Measurements from ENCODE around the gene PBX1. TPM values are rescaled to one million over a fixed set of nuclear protein-coding genes. Genes with fewer than 3 reads are reported as not detected.

The PBX1 gene
- total and polyA plus RNA-seq, 2 donors (not counting 3 experiments of a cell fraction or from before 2014, with no cell fraction given), result 10.7 to 24.1 TPM

DNA sequence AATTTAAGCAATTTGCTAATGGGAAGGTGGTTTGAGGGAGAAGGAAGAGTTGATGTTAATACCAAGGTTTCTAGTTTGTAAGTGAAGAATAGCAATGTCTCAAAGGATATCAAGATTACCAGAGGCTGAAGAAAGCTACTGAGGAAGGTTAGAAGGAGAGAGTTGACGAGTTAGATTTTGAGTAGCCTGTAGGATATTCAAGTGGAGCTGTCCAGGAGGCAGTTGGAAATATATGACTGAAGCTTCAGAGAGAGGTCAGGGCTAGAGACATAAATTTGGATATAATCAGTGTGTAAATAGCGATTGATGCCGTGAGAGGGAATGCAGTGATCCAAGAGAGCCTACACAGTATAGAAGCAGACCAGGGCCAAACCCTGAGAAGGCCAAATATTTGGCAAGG lies 48.4 kb downstream of the PBX1 start:
- no peaks in the 10 kb centered on the region for H3K9me3 ChIP-seq (replicated peaks; ENCODE audit: control insufficient read depth, insufficient read depth, low read length)
- no peak overlapping the region for H3K27ac ChIP-seq (ENCODE audit: insufficient read depth, low read depth, low read length)
- H4K20me1 ChIP-seq (replicated peaks; ENCODE audit: control insufficient read depth, extremely low read depth, insufficient read depth, low read length), result no peaks in the 10 kb centered on the region
- FAIRE-seq (no peak), DNase-seq (ENCODE audit: low read depth, low spot score) (no peak)
- dilution Hi-C loops (cut with MboI; ENCODE audit: extremely low pct_ligation_motif_present, low sequenced_read_pairs) (no loop called here), intact Hi-C loops (cut with micrococcal nuclease) (no loop called here)
- TF ChIP-seq, protein P1, sequence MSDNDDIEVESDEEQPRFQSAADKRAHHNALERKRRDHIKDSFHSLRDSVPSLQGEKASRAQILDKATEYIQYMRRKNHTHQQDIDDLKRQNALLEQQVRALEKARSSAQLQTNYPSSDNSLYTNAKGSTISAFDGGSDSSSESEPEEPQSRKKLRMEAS (IDR thresholded peaks at IDR 0.05; ENCODE audit: insufficient read depth, insufficient read length), result no peak
- no peak for TF ChIP-seq EZH2 (IDR thresholded peaks at IDR 0.05; ENCODE audit: borderline replicate concordance, low read depth, low read length, severe bottlenecking)
- TF ChIP-seq, protein P2, sequence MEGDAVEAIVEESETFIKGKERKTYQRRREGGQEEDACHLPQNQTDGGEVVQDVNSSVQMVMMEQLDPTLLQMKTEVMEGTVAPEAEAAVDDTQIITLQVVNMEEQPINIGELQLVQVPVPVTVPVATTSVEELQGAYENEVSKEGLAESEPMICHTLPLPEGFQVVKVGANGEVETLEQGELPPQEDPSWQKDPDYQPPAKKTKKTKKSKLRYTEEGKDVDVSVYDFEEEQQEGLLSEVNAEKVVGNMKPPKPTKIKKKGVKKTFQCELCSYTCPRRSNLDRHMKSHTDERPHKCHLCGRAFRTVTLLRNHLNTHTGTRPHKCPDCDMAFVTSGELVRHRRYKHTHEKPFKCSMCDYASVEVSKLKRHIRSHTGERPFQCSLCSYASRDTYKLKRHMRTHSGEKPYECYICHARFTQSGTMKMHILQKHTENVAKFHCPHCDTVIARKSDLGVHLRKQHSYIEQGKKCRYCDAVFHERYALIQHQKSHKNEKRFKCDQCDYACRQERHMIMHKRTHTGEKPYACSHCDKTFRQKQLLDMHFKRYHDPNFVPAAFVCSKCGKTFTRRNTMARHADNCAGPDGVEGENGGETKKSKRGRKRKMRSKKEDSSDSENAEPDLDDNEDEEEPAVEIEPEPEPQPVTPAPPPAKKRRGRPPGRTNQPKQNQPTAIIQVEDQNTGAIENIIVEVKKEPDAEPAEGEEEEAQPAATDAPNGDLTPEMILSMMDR (IDR thresholded peaks at IDR 0.05; ENCODE audit: extremely low read depth in 1 of 2, insufficient read depth in 1 of 2, low read depth in 1 of 2, low read length in 2 of 2), result no peak
- no peak for TF ChIP-seq JUN (IDR thresholded peaks at IDR 0.05; ENCODE audit: borderline replicate concordance, insufficient read depth, insufficient read length, low read depth)
- TF ChIP-seq FOS (IDR thresholded peaks at IDR 0.05; ENCODE audit: borderline replicate concordance, insufficient read depth, low read length), result no peak
- no peak for TF ChIP-seq MYC (IDR thresholded peaks at IDR 0.05; ENCODE audit: low read depth, low read length)
- TF ChIP-seq GATA2 (IDR thresholded peaks at IDR 0.05; ENCODE audit: insufficient read depth, insufficient read length, low read depth, low read length), result no peak
- TF ChIP-seq POLR2A (IDR thresholded peaks at IDR 0.05; ENCODE audit: low read depth, low read length), result no peak
- TF ChIP-seq POLR2AphosphoS5 (IDR thresholded peaks at IDR 0.05; ENCODE audit: insufficient read depth, low read depth, low read length), result no peak
- no peaks in the 10 kb centered on the region for H3K36me3 ChIP-seq (ENCODE audit: control insufficient read depth in 2 of 2, extremely low read depth in 1 of 2, insufficient read depth in 2 of 2, low read length in 2 of 2)
- no peak overlapping the region for H2AFZ ChIP-seq (ENCODE audit: low read depth, low read length)
- no peak overlapping the region for H3K9ac ChIP-seq (replicated peaks; ENCODE audit: extremely low read depth, insufficient read depth, low read length)
- no peaks in the 10 kb centered on the region for H3K9me1 ChIP-seq (replicated peaks; ENCODE audit: control insufficient read depth, extremely low read depth, insufficient read depth, low read length)
- ChIA-PET POLR2A (no interaction called here), CTCF (interaction anchor here (0.7 to 2.0 kb wide), 2 partner anchors 12 to 354 kb away, joined by 3 to 8 read pairs; no protein-coding TSS in a partner anchor)
- peaks cover 10% of the 10 kb centered on the region for H3K4me1 ChIP-seq (ENCODE audit: control insufficient read depth, extremely low read depth, insufficient read depth, low read length)
- no peaks in the 10 kb centered on the region for H3K79me2 ChIP-seq (ENCODE audit: control insufficient read depth, insufficient read depth, low read length)
- no peak overlapping the region for H3K4me3 ChIP-seq (replicated peaks in 1 of 3; ENCODE audit: insufficient read depth in 1 of 3, low read depth in 1 of 3, low read length in 3 of 3)
- H3K27me3 ChIP-seq (ENCODE audit: control insufficient read depth in 2 of 2, insufficient read depth in 2 of 2, low read length in 2 of 2), result no peaks in the 10 kb centered on the region
- no peak overlapping the region for H3K4me2 ChIP-seq (ENCODE audit: insufficient read depth, low read length)
- no TSS peak for BruUV-seq (replicated peaks)
